Osteocyte (in vitro differentiated cells): ENCODE measurements around the gene TMEM198. TPM values are rescaled to one million over a fixed set of nuclear protein-coding genes. Genes with fewer than 3 reads are reported as not detected.
A peak's percentile ranks its signal among the peaks of the same experiment; 100 is the strongest.

Source experiments
- DNase-seq: peaks from one replicate; pipeline ENCODE4 v3.0.0; 2021; ENCODE audit warnings: mixed read lengths; ENCODE audit not compliant: unreplicated experiment; ENCODE audit errors: extremely low spot score
- H3K27ac Mint-ChIP-seq: one replicate; pipeline ENCODE4 v1.8.0; 2021; ENCODE audit warnings: mild to moderate bottlenecking, mixed read lengths; ENCODE audit not compliant: unreplicated experiment
- H3K27me3 Mint-ChIP-seq: one replicate; pipeline ENCODE4 v1.8.0; 2021; ENCODE audit warnings: mixed read lengths; ENCODE audit not compliant: unreplicated experiment
- H3K36me3 Mint-ChIP-seq: one replicate; pipeline ENCODE4 v1.8.0; 2021; ENCODE audit warnings: mixed read lengths; ENCODE audit not compliant: unreplicated experiment
- H3K4me1 Mint-ChIP-seq: one replicate; pipeline ENCODE4 v1.8.0; 2021; ENCODE audit warnings: mixed read lengths; ENCODE audit not compliant: unreplicated experiment
- H3K4me3 Mint-ChIP-seq: one replicate; pipeline ENCODE4 v1.8.0; 2021; ENCODE audit warnings: mild to moderate bottlenecking, moderate library complexity, mixed read lengths; ENCODE audit not compliant: unreplicated experiment
- H3K9me3 Mint-ChIP-seq: one replicate; pipeline ENCODE4 v1.8.0; 2021; ENCODE audit warnings: mixed read lengths; ENCODE audit not compliant: unreplicated experiment
- CTCF ChIP-seq: fragments of 200-600 bp; sonication (generic); IDR thresholded peaks from 2 replicates; pipeline ENCODE4 v1.5.0; 2021; ENCODE audit warnings: antibody characterized with exemption, mild to moderate bottlenecking, moderate library complexity
- total RNA-seq: library from RNA; stranded (reverse); gene quantifications from 2 replicates; pipeline ENCODE4 v1.2.1, GENCODE V29; 2021

The TMEM198 gene
- total RNA-seq, 1 donor from 2014 or later, result 5.3 TPM

- Mint-ChIP-seq H3K27me3 (peaks cover 40% of the 10 kb centered on the region), H3K4me3 (no peak overlapping the region), H3K4me1 (peaks cover 14% of the 10 kb centered on the region), H3K9me3 (no peaks in the 10 kb centered on the region), H3K36me3 (no peaks in the 10 kb centered on the region), H3K27ac (no peak overlapping the region)
- DNase-seq, result no peak
- no peak for TF ChIP-seq CTCF
Measured at GRCh38 chr2:219526320-219527075, 17.3 kb upstream of the TMEM198 start.

GRCh38 chr2:219527076-219527394, 16.8 kb upstream of the TMEM198 start:
- H3K27ac Mint-ChIP-seq, result no peak overlapping the region
- no peak overlapping the region for H3K4me3 Mint-ChIP-seq
- H3K4me1 Mint-ChIP-seq, result peaks cover 9% of the 10 kb centered on the region
- peaks cover 43% of the 10 kb centered on the region for H3K27me3 Mint-ChIP-seq
- DNase-seq, result no peak
- no peak for TF ChIP-seq CTCF
- no peaks in the 10 kb centered on the region for H3K9me3 Mint-ChIP-seq
- no peaks in the 10 kb centered on the region for H3K36me3 Mint-ChIP-seq

- no peak overlapping the region for H3K27ac Mint-ChIP-seq
- H3K9me3 Mint-ChIP-seq, result no peaks in the 10 kb centered on the region
- peaks cover 43% of the 10 kb centered on the region for H3K27me3 Mint-ChIP-seq
- TF ChIP-seq CTCF, result no peak
- no peak for DNase-seq
- no peaks in the 10 kb centered on the region for H3K36me3 Mint-ChIP-seq
- H3K4me3 Mint-ChIP-seq, result no peak overlapping the region
- H3K4me1 Mint-ChIP-seq, result peaks cover 8% of the 10 kb centered on the region
Measured at GRCh38 chr2:219527472-219527871, 16.4 kb upstream of the TMEM198 start.

DNA sequence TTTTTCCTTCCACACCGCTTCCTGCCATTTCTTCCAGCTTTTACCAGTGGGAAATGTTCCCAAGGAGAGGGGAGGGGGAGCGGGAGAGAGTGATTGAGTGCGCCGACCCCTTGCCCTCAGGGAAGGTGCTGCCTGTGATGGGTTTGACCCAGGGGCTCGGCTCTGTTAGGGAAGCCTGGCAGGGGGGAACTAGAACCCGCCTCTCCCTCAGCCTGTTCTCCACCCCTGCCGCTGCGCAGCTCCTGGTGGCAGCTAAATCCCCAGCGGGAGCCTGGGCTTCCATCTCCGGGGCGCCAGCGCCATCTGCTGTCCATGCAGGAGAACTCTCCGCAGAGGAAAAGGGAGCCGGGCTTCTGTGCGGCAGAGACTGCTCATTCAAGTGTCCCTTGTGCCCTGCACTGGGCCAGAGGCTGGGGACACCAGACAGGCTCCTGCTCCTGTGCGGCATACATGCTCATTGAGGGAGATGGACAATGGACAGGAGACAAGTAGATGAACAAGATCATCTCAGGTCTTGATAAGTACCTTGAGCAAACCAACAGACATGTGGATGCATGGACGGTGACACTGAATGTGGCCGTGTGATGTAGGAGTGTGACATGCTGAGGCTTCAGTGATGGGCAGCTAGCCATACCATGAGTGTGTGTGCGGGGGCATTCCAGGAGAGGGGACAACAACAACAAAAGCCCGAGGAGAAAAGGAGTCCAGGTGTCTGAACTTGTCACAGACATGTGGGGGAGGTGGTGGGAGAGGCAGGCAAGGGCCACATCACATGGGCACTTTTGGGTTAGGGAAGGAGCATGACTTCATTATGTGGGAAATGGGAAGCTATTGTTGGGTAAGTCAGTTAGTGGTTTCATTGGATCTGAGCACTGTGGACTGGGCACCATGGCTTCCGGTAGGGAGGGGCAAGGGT, 13.5 kb upstream of the TMEM198 start:
- H3K27ac Mint-ChIP-seq, result no peak overlapping the region
- DNase-seq, result peak; percentile 96
- no peaks in the 10 kb centered on the region for H3K36me3 Mint-ChIP-seq
- peaks cover 48% of the 10 kb centered on the region for H3K27me3 Mint-ChIP-seq
- H3K9me3 Mint-ChIP-seq, result no peaks in the 10 kb centered on the region
- peak overlapping the region; percentile 31 for H3K4me3 Mint-ChIP-seq
- peaks cover 8% of the 10 kb centered on the region for H3K4me1 Mint-ChIP-seq
- peak; percentile 97 for TF ChIP-seq CTCF
